ENCODE data around the gene ARFGAP3.
"Not testable (repeated sequence)": the region's sequence is repeated elsewhere in the genome, so short reads cannot be mapped to it uniquely, and the experiment has no call there.

Gene ARFGAP3

GRCh38 chr22:42794551-42795510, 62.2 kb downstream of the ARFGAP3 start:
- DNase-seq (ENCODE audit: low spot score): no peak

- DNase-seq (ENCODE audit: low spot score): no peak
These were observed 63.1 kb downstream of the ARFGAP3 start for GRCh38 chr22:42793848-42794405.

GRCh38 chr22:42792909-42793847, 63.9 kb downstream of the ARFGAP3 start:
- DNase-seq (ENCODE audit: low spot score): no peak

- DNase-seq (ENCODE audit: low spot score): no peak
These were observed 64.6 kb downstream of the ARFGAP3 start for GRCh38 chr22:42792453-42792908.

- DNase-seq (ENCODE audit: low spot score): no peak
These were observed 65.2 kb downstream of the ARFGAP3 start for GRCh38 chr22:42791721-42792452.

- no peak for DNase-seq (ENCODE audit: low spot score)
These were observed 68.6 kb downstream of the ARFGAP3 start for GRCh38 chr22:42788466-42788865.

GRCh38 chr22:42788021-42788420, 69.1 kb downstream of the ARFGAP3 start:
- no peak for DNase-seq (ENCODE audit: low spot score)

GRCh38 chr22:42787357-42787736, 69.7 kb downstream of the ARFGAP3 start:
- DNase-seq (ENCODE audit: low spot score): no peak

GRCh38 chr22:42786606-42787356, 70.3 kb downstream of the ARFGAP3 start:
- no peak for DNase-seq (ENCODE audit: low spot score)

GRCh38 chr22:42785706-42786499, 71.2 kb downstream of the ARFGAP3 start:
- no peak for DNase-seq (ENCODE audit: low spot score)

GRCh38 chr22:42782306-42782705, 74.8 kb downstream of the ARFGAP3 start:
- DNase-seq (ENCODE audit: low spot score): not testable (repeated sequence)

- DNase-seq (ENCODE audit: low spot score): peak; percentile 69
These were observed 77.0 kb downstream of the ARFGAP3 start for GRCh38 chr22:42780070-42780540.

GRCh38 chr22:42777126-42777525, 79.9 kb downstream of the ARFGAP3 start:
- DNase-seq (ENCODE audit: low spot score): no peak

GRCh38 chr22:42773167-42773566, 83.9 kb downstream of the ARFGAP3 start:
- DNase-seq (ENCODE audit: low spot score): no peak

GRCh38 chr22:42772647-42773046, 84.4 kb downstream of the ARFGAP3 start:
- DNase-seq (ENCODE audit: low spot score): no peak

GRCh38 chr22:42770941-42771647, 86.0 kb downstream of the ARFGAP3 start:
- no peak for DNase-seq (ENCODE audit: low spot score)

- no peak for DNase-seq (ENCODE audit: low spot score)
These were observed 86.7 kb downstream of the ARFGAP3 start for GRCh38 chr22:42770448-42770726.

- DNase-seq (ENCODE audit: low spot score): no peak
These were observed 87.3 kb downstream of the ARFGAP3 start for GRCh38 chr22:42769574-42770447.

- no peak for DNase-seq (ENCODE audit: low spot score)
These were observed 87.9 kb downstream of the ARFGAP3 start for GRCh38 chr22:42769238-42769573.

Data from ecto neural progenitor cell (in vitro differentiated cells).